Measurements from ENCODE around the gene GPC5. TPM values are rescaled to one million over a fixed set of nuclear protein-coding genes. Genes with fewer than 3 reads are reported as not detected.

Gene GPC5
- total RNA-seq, 1 donor from 2014 or later, result 6.3 TPM

GRCh38 chr13:92321174-92321573, 922.8 kb downstream of the GPC5 start:
- H3K9me3 ChIP-seq (ENCODE audit: control insufficient read depth in 3 of 3, low read length in 3 of 3), result no peaks in the 10 kb centered on the region
- H3K36me3 ChIP-seq (ENCODE audit: control insufficient read depth in 3 of 3, insufficient read depth in 3 of 3, low read length in 3 of 3), result no peaks in the 10 kb centered on the region
- H3K9ac ChIP-seq (ENCODE audit: low read depth in 1 of 3, low read length in 3 of 3), result no peak overlapping the region
- H3K27me3 ChIP-seq (ENCODE audit: control insufficient read depth in 3 of 3, insufficient read depth in 3 of 3, low read length in 3 of 3), result no peaks in the 10 kb centered on the region
- H3K4me3 ChIP-seq (ENCODE audit: low read length in 3 of 3), result no peak overlapping the region
- no peaks in the 10 kb centered on the region for H3K4me1 ChIP-seq (ENCODE audit: control insufficient read depth in 3 of 3, insufficient read depth in 3 of 3, low read length in 3 of 3)
- no peak overlapping the region for H3K27ac ChIP-seq (ENCODE audit: low read depth, low read length)

- Histone ChIP-seq H3K27ac (ENCODE audit: low read depth, low read length) (no peak overlapping the region), H3K9me3 (ENCODE audit: control insufficient read depth in 3 of 3, low read length in 3 of 3) (no peaks in the 10 kb centered on the region), H3K27me3 (ENCODE audit: control insufficient read depth in 3 of 3, insufficient read depth in 3 of 3, low read length in 3 of 3) (no peaks in the 10 kb centered on the region), H3K4me1 (ENCODE audit: control insufficient read depth in 3 of 3, insufficient read depth in 3 of 3, low read length in 3 of 3) (no peaks in the 10 kb centered on the region), H3K9ac (ENCODE audit: low read depth in 1 of 3, low read length in 3 of 3) (no peak overlapping the region), H3K36me3 (ENCODE audit: control insufficient read depth in 3 of 3, insufficient read depth in 3 of 3, low read length in 3 of 3) (no peaks in the 10 kb centered on the region), H3K4me3 (ENCODE audit: low read length in 3 of 3) (no peak overlapping the region)
These were observed 947.2 kb downstream of the GPC5 start for GRCh38 chr13:92345627-92346026.

GRCh38 chr13:92346046-92346445, 947.6 kb downstream of the GPC5 start:
- H3K4me3 ChIP-seq (ENCODE audit: low read length in 3 of 3), result no peak overlapping the region
- no peak overlapping the region for H3K9ac ChIP-seq (ENCODE audit: low read depth in 1 of 3, low read length in 3 of 3)
- H3K27me3 ChIP-seq (ENCODE audit: control insufficient read depth in 3 of 3, insufficient read depth in 3 of 3, low read length in 3 of 3), result no peaks in the 10 kb centered on the region
- no peaks in the 10 kb centered on the region for H3K4me1 ChIP-seq (ENCODE audit: control insufficient read depth in 3 of 3, insufficient read depth in 3 of 3, low read length in 3 of 3)
- H3K9me3 ChIP-seq (ENCODE audit: control insufficient read depth in 3 of 3, low read length in 3 of 3), result no peaks in the 10 kb centered on the region
- no peak overlapping the region for H3K27ac ChIP-seq (ENCODE audit: low read depth, low read length)
- no peaks in the 10 kb centered on the region for H3K36me3 ChIP-seq (ENCODE audit: control insufficient read depth in 3 of 3, insufficient read depth in 3 of 3, low read length in 3 of 3)

- Histone ChIP-seq H3K9me3 (ENCODE audit: control insufficient read depth in 3 of 3, low read length in 3 of 3) (no peaks in the 10 kb centered on the region), H3K36me3 (ENCODE audit: control insufficient read depth in 3 of 3, insufficient read depth in 3 of 3, low read length in 3 of 3) (no peaks in the 10 kb centered on the region), H3K4me3 (ENCODE audit: low read length in 3 of 3) (no peak overlapping the region), H3K27me3 (ENCODE audit: control insufficient read depth in 3 of 3, insufficient read depth in 3 of 3, low read length in 3 of 3) (no peaks in the 10 kb centered on the region), H3K9ac (ENCODE audit: low read depth in 1 of 3, low read length in 3 of 3) (no peak overlapping the region), H3K4me1 (ENCODE audit: control insufficient read depth in 3 of 3, insufficient read depth in 3 of 3, low read length in 3 of 3) (no peaks in the 10 kb centered on the region), H3K27ac (ENCODE audit: low read depth, low read length) (no peak overlapping the region)
These were observed 956.2 kb downstream of the GPC5 start for GRCh38 chr13:92354583-92354982.

- Histone ChIP-seq H3K9me3 (ENCODE audit: control insufficient read depth in 3 of 3, low read length in 3 of 3) (no peaks in the 10 kb centered on the region), H3K9ac (ENCODE audit: low read depth in 1 of 3, low read length in 3 of 3) (no peak overlapping the region), H3K4me1 (ENCODE audit: control insufficient read depth in 3 of 3, insufficient read depth in 3 of 3, low read length in 3 of 3) (no peaks in the 10 kb centered on the region), H3K36me3 (ENCODE audit: control insufficient read depth in 3 of 3, insufficient read depth in 3 of 3, low read length in 3 of 3) (no peaks in the 10 kb centered on the region), H3K27ac (ENCODE audit: low read depth, low read length) (no peak overlapping the region), H3K27me3 (ENCODE audit: control insufficient read depth in 3 of 3, insufficient read depth in 3 of 3, low read length in 3 of 3) (no peaks in the 10 kb centered on the region), H3K4me3 (ENCODE audit: low read length in 3 of 3) (no peak overlapping the region)
These were observed 956.8 kb downstream of the GPC5 start for GRCh38 chr13:92355213-92355612.

GRCh38 chr13:92362717-92363116, 964.3 kb downstream of the GPC5 start:
- no peak overlapping the region for H3K27ac ChIP-seq (ENCODE audit: low read depth, low read length)
- H3K9me3 ChIP-seq (ENCODE audit: control insufficient read depth in 3 of 3, low read length in 3 of 3), result no peaks in the 10 kb centered on the region
- no peaks in the 10 kb centered on the region for H3K27me3 ChIP-seq (ENCODE audit: control insufficient read depth in 3 of 3, insufficient read depth in 3 of 3, low read length in 3 of 3)
- H3K4me1 ChIP-seq (ENCODE audit: control insufficient read depth in 3 of 3, insufficient read depth in 3 of 3, low read length in 3 of 3), result no peaks in the 10 kb centered on the region
- H3K36me3 ChIP-seq (ENCODE audit: control insufficient read depth in 3 of 3, insufficient read depth in 3 of 3, low read length in 3 of 3), result no peaks in the 10 kb centered on the region
- no peak overlapping the region for H3K9ac ChIP-seq (ENCODE audit: low read depth in 1 of 3, low read length in 3 of 3)
- H3K4me3 ChIP-seq (ENCODE audit: low read length in 3 of 3), result no peak overlapping the region

GRCh38 chr13:92365904-92366303, 967.5 kb downstream of the GPC5 start:
- no peak overlapping the region for H3K4me3 ChIP-seq (ENCODE audit: low read length in 3 of 3)
- no peak overlapping the region for H3K27ac ChIP-seq (ENCODE audit: low read depth, low read length)
- no peak overlapping the region for H3K9ac ChIP-seq (ENCODE audit: low read depth in 1 of 3, low read length in 3 of 3)
- no peaks in the 10 kb centered on the region for H3K9me3 ChIP-seq (ENCODE audit: control insufficient read depth in 3 of 3, low read length in 3 of 3)
- H3K27me3 ChIP-seq (ENCODE audit: control insufficient read depth in 3 of 3, insufficient read depth in 3 of 3, low read length in 3 of 3), result no peaks in the 10 kb centered on the region
- H3K4me1 ChIP-seq (ENCODE audit: control insufficient read depth in 3 of 3, insufficient read depth in 3 of 3, low read length in 3 of 3), result no peaks in the 10 kb centered on the region
- H3K36me3 ChIP-seq (ENCODE audit: control insufficient read depth in 3 of 3, insufficient read depth in 3 of 3, low read length in 3 of 3), result no peaks in the 10 kb centered on the region

GRCh38 chr13:92377396-92377795, 979.0 kb downstream of the GPC5 start:
- Histone ChIP-seq H3K27ac (ENCODE audit: low read depth, low read length) (no peak overlapping the region), H3K4me3 (ENCODE audit: low read length in 3 of 3) (no peak overlapping the region), H3K36me3 (ENCODE audit: control insufficient read depth in 3 of 3, insufficient read depth in 3 of 3, low read length in 3 of 3) (no peaks in the 10 kb centered on the region), H3K9me3 (ENCODE audit: control insufficient read depth in 3 of 3, low read length in 3 of 3) (no peaks in the 10 kb centered on the region), H3K4me1 (ENCODE audit: control insufficient read depth in 3 of 3, insufficient read depth in 3 of 3, low read length in 3 of 3) (no peaks in the 10 kb centered on the region), H3K27me3 (ENCODE audit: control insufficient read depth in 3 of 3, insufficient read depth in 3 of 3, low read length in 3 of 3) (no peaks in the 10 kb centered on the region), H3K9ac (ENCODE audit: low read depth in 1 of 3, low read length in 3 of 3) (no peak overlapping the region)

- H3K9me3 ChIP-seq (ENCODE audit: control insufficient read depth in 3 of 3, low read length in 3 of 3), result no peaks in the 10 kb centered on the region
- no peak overlapping the region for H3K27ac ChIP-seq (ENCODE audit: low read depth, low read length)
- H3K4me3 ChIP-seq (ENCODE audit: low read length in 3 of 3), result no peak overlapping the region
- no peaks in the 10 kb centered on the region for H3K4me1 ChIP-seq (ENCODE audit: control insufficient read depth in 3 of 3, insufficient read depth in 3 of 3, low read length in 3 of 3)
- no peak overlapping the region for H3K9ac ChIP-seq (ENCODE audit: low read depth in 1 of 3, low read length in 3 of 3)
- H3K36me3 ChIP-seq (ENCODE audit: control insufficient read depth in 3 of 3, insufficient read depth in 3 of 3, low read length in 3 of 3), result no peaks in the 10 kb centered on the region
- no peaks in the 10 kb centered on the region for H3K27me3 ChIP-seq (ENCODE audit: control insufficient read depth in 3 of 3, insufficient read depth in 3 of 3, low read length in 3 of 3)
These were observed 981.0 kb downstream of the GPC5 start for GRCh38 chr13:92379371-92379770.

GRCh38 chr13:92384410-92384809, 986.0 kb downstream of the GPC5 start:
- no peak overlapping the region for H3K4me3 ChIP-seq (ENCODE audit: low read length in 3 of 3)
- H3K9ac ChIP-seq (ENCODE audit: low read depth in 1 of 3, low read length in 3 of 3), result no peak overlapping the region
- H3K9me3 ChIP-seq (ENCODE audit: control insufficient read depth in 3 of 3, low read length in 3 of 3), result no peaks in the 10 kb centered on the region
- no peak overlapping the region for H3K27ac ChIP-seq (ENCODE audit: low read depth, low read length)
- no peaks in the 10 kb centered on the region for H3K36me3 ChIP-seq (ENCODE audit: control insufficient read depth in 3 of 3, insufficient read depth in 3 of 3, low read length in 3 of 3)
- no peaks in the 10 kb centered on the region for H3K4me1 ChIP-seq (ENCODE audit: control insufficient read depth in 3 of 3, insufficient read depth in 3 of 3, low read length in 3 of 3)
- no peaks in the 10 kb centered on the region for H3K27me3 ChIP-seq (ENCODE audit: control insufficient read depth in 3 of 3, insufficient read depth in 3 of 3, low read length in 3 of 3)

GRCh38 chr13:92387245-92387644, 988.8 kb downstream of the GPC5 start:
- H3K36me3 ChIP-seq (ENCODE audit: control insufficient read depth in 3 of 3, insufficient read depth in 3 of 3, low read length in 3 of 3), result no peaks in the 10 kb centered on the region
- no peak overlapping the region for H3K9ac ChIP-seq (ENCODE audit: low read depth in 1 of 3, low read length in 3 of 3)
- H3K27me3 ChIP-seq (ENCODE audit: control insufficient read depth in 3 of 3, insufficient read depth in 3 of 3, low read length in 3 of 3), result no peaks in the 10 kb centered on the region
- H3K4me1 ChIP-seq (ENCODE audit: control insufficient read depth in 3 of 3, insufficient read depth in 3 of 3, low read length in 3 of 3), result no peaks in the 10 kb centered on the region
- no peaks in the 10 kb centered on the region for H3K9me3 ChIP-seq (ENCODE audit: control insufficient read depth in 3 of 3, low read length in 3 of 3)
- no peak overlapping the region for H3K4me3 ChIP-seq (ENCODE audit: low read length in 3 of 3)
- H3K27ac ChIP-seq (ENCODE audit: low read depth, low read length), result no peak overlapping the region

Measured in skeletal muscle tissue (tissue), 4 donors.